AG08396 (cell line): Measurements from ENCODE around the gene PRKCH.

ENCODE experiments used
- DNase-seq: peaks from one replicate; pipeline ENCODE4 v3.0.0; 2012; ENCODE audit warnings: low spot score, mixed read lengths

Gene PRKCH

GRCh38 chr14:61429316-61429715, 107.9 kb downstream of the PRKCH start:
- DNase-seq, result no peak

GRCh38 chr14:61430066-61430757, 108.8 kb downstream of the PRKCH start:
- DNase-seq, result no peak

- no peak for DNase-seq
Measured at GRCh38 chr14:61433169-61433568, 111.8 kb downstream of the PRKCH start.

DNA sequence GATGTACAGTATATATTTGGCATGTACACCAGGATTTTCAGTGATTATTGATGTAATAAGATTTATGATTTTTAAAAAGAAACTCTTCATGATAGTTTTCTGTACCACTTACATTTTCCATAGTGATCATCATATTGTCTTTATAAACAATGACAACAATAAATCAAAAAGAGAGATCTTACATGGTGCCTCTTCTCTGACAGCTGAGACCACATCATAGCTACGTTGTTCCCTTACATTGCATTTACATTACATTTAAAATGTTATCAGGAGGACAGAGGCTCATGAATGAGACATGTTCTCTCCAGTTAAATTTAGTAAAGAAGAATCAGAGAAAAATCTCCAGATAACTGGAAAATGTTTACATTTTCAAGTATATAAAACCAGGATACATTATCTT, 112.4 kb downstream of the PRKCH start:
- DNase-seq, result no peak

GRCh38 chr14:61434311-61434710, 112.9 kb downstream of the PRKCH start:
- no peak for DNase-seq

GRCh38 chr14:61435563-61436337, 114.4 kb downstream of the PRKCH start:
- DNase-seq, result no peak

DNA sequence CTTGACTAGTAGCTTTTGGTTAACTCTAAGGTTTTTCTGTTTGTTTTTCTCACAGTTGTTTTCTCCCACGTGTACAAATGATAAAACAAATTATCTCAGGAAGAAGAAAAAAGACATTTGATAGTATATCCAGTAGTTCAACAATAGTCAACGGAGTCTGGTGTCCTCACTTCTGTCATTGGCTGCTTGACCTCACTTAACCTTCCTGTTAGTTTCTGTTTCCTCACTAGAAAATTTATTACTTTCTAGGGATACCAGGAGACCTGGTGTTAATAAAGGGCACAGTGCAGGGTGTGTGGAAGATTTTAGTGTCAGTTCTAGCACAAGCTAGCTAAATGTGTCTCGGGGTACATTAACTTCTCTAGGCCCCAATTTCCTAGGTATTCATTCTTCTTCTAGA, 116.0 kb downstream of the PRKCH start:
- no peak for DNase-seq

GRCh38 chr14:61438036-61438435, 116.7 kb downstream of the PRKCH start:
- no peak for DNase-seq

GRCh38 chr14:61438497-61438859, 117.1 kb downstream of the PRKCH start:
- no peak for DNase-seq

- DNase-seq, result peak; percentile 29
Measured at GRCh38 chr14:61438860-61439765, 117.7 kb downstream of the PRKCH start.

DNA sequence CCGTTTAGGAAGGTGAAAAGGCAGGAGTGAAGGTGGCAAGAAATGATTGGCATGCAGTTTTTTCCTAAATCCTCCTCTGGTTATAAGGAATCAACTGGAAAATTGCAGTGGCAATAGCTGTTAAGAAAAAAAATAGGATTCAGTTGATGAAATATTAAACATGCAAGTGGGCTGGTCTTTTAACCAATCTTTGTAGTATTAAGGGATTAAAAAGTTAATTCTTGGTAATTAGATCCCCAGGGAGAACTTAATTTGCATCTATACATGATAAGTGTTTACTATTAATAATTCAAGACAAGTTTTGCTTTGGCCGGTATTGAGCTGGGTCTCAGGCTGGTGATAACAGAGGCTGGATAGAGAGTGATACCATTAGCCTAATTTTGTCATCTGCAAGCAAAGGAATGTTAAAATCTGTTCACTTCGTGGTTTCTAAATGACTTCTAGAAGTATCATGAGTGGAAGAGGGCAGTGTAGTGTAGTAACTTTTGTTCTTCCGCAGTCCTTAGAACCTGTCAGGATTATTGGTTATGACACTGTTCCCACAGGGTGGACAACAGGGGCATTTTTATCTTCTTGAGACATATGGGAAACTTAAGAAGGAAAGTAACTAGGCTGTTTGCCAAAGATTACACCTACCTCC, 118.5 kb downstream of the PRKCH start:
- no peak for DNase-seq

DNA sequence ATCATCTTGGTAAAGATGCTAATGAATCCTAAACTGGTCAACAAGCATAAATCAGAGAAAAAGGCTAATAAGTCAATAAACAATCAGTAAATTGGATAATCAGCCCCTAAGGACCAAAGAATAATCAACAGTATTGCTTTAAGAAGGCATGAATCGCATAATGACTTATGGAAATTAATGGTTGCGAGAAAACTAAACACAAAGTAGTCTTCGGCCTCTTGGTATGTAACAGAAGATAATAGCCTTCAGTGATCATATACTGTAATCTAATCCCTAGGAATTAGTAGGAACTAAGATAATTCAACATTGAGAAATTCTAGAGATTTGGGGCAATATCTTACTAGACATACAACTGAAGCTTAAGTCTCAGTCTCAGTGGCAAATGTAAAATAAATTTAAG, 122.1 kb downstream of the PRKCH start:
- no peak for DNase-seq

DNA sequence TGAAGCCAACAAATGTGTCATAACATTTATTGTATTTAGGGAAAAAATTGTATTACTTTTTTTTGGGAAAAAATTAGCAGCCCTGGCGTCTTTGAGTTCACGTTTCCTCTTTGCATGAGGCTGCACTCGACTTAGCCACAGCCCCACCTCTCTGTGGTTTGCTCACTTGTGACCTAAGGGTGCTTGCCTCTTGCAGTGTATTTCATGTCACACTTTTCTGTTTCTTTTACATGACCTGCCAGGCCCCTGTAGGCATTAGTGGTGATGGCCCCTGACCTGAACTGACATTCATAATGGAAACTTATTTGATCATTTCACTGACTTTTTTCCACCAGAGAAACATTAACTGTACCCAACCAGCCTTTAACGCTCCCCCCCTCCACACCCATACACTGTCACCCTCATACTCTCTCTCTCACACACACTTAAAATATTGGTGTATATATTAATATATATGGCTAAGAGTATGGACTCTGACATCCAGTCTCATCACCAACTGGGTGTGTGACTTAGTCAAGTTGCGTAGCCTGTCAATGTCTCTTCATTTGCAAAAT, 122.9 kb downstream of the PRKCH start:
- no peak for DNase-seq

DNA sequence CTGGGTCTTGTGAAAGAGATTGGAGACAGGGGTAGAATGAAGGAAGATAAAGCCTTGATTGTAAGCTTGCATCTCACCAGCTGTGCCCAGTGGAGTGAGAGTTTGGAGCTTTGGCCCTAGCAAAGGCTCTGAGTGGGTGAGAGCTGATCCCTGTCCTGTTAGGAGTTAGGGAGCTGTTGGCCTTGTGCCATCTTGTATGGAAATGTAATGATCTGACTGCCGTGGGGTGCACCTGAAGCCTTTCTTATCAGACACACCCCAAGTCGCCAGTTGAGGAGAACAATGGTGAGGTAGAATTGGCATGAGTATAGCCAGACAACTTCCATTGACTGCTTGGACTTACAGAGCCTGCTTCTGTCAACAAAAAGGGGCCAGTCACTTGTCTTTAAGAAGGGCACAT, 130.1 kb downstream of the PRKCH start:
- no peak for DNase-seq

GRCh38 chr14:61451891-61452400, 130.6 kb downstream of the PRKCH start:
- no peak for DNase-seq

DNA sequence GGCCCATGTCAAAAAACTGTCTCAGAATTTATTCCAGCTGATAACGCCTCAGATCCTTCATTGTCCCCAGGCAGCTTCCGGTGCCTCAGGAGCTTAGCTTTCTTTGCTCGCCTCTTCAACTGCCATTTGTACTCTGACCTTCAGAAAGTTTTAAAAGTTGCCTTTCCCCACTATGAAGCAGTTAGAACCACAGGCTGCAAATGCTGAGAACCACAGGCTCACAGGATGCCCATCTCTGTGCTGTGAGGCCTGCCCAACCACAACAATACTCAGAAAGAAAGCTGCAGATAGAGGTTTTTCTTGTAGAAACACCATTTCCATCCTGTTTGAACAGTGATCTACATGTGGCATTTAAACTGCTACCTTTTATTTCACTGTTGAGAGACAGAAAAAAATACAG, 131.1 kb downstream of the PRKCH start:
- no peak for DNase-seq

DNA sequence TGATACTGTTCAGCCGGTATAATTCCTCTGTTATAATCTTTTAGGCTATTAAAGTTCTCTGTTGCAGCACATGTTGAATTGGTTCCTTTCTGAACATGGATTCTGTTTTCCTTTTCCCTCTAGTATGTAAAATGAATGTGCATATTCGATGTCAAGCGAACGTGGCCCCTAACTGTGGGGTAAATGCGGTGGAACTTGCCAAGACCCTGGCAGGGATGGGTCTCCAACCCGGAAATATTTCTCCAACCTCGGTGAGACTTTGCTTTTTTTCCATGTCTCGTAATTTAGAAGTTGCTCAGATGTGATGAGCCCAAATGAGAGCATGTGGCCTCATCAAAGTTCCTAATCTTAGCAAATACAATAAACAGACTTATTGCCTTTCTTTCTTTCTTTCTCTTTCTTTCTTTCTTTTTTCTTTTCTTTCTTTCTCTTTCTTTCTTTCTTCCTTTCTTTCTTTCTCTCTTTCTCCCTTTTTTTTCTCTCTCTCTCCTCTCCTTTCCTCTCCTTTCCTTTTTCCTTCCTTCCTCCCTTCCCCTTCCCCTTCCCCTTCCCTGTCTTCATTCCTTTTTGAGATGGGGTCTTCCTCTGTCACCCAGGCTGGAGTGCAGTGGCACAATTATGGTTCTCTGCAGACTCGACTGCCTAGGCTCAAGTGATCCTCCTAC, 131.9 kb downstream of the PRKCH start:
- no peak for DNase-seq

GRCh38 chr14:61454545-61454944, 133.2 kb downstream of the PRKCH start:
- DNase-seq, result no peak

GRCh38 chr14:61455351-61455750, 134.0 kb downstream of the PRKCH start:
- DNase-seq, result no peak

GRCh38 chr14:61456720-61457119, 135.3 kb downstream of the PRKCH start:
- peak; percentile 76 for DNase-seq

- DNase-seq, result no peak
Measured at GRCh38 chr14:61458766-61459165, 137.4 kb downstream of the PRKCH start.
